GM19193 (cell line): ENCODE data around the gene YTHDF1.

ENCODE experiments used
- POLR2A ChIP-seq: IDR thresholded peaks from 4 replicates; pipeline ENCODE4 v1.6.1; 2011; ENCODE audit not compliant: insufficient read depth, insufficient read length; ENCODE audit errors: extremely low read depth

YTHDF1 gene

DNA sequence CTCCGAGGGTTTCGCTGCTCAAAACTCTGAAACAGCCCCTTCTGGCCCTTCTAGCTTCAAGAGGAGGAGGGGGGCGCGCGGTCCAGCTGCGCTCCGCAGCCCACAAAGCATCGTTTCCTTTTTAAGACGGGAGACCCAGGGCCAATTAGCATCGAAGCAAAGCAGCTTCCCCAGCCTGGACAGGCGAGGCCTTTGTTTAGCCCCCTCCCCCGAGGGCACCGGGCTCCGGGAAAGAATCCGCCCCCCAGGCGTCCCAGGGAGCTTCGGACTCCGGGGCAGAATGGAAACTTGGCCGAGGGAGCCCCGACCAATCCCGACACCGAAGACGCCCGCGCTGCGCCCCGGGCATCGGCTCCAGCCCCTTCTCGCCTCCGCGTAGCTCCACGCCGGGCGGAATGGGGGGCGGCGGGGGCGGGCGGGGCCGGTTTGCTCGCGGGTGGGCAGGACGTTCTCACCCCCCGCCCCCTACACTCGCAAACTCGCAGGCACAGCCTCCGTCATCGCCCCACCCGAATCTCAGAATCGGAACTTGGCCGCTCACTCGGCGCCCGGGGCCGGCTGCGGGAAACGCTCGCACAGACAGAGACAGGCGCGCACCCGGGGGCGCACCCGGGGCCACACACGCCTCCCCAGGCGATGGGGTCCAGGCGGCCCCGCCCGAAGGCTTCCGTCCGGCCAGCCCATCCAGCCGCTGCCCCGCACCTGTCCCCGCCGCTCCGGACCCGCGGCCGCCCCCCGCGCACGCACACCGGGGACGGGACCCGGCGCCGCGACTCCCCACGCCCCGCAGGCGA is 37.7 kb upstream of the YTHDF1 start:
- TF ChIP-seq POLR2A, result no peak

DNA sequence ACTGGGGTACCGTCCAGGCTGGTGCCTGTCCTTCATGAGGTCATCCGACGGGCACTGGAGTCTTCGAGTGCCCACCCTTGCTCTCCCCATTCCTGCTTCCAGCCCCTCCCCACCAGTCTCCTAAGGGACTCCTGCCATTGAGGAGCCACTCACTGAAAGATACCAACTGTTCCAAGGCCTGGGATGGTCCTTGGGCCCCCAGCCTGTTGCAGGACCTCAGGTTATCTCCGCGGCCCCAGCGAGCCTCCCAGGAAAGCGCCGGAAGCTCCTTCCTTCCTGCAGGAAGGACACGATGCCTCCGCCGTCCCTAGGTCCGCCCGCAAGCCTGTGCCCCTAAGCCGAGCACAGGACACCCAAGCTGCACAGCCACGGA is 37.1 kb upstream of the YTHDF1 start:
- TF ChIP-seq POLR2A, result no peak

DNA sequence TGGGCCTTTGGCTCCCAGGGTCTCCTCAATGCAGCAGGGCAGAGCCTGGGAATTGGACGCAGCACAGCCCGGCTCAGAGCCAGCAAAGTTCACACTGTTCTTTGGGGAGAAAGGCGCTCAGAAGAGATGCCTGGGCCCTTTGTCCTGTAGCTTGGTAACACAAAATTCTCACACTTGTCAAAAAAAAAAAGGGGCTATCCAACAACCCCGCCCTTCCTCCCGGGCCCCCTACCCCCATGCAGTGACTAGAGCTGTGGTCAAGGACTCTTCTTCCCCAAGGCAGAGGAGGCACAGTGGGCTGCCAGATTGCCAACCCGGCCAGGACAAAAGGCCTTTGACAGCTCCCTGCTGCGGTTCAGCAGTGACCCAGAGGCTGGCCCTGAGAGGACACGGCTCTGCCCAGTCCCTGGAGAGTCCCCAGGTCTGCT is 36.4 kb upstream of the YTHDF1 start:
- TF ChIP-seq POLR2A, result no peak

DNA sequence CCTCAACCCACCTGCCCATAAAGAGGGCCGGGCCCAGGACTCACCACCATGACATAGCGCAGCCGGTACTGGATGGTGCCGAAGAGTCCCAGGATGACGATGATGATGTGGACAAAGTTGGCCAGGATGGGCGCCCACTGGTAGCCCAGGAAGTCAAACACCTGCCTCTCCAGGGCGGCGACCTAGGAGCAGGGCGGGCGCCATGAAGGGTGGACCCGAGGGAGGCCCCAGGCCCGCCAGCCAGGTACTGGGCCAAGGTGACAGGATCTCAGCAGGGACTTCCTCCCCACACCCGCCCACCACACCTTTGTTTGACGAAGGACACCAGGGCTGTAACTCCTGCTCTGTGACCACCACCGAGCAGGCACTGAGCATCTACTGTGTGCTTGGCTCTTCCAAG is 34.0 kb upstream of the YTHDF1 start:
- TF ChIP-seq POLR2A, result no peak

DNA sequence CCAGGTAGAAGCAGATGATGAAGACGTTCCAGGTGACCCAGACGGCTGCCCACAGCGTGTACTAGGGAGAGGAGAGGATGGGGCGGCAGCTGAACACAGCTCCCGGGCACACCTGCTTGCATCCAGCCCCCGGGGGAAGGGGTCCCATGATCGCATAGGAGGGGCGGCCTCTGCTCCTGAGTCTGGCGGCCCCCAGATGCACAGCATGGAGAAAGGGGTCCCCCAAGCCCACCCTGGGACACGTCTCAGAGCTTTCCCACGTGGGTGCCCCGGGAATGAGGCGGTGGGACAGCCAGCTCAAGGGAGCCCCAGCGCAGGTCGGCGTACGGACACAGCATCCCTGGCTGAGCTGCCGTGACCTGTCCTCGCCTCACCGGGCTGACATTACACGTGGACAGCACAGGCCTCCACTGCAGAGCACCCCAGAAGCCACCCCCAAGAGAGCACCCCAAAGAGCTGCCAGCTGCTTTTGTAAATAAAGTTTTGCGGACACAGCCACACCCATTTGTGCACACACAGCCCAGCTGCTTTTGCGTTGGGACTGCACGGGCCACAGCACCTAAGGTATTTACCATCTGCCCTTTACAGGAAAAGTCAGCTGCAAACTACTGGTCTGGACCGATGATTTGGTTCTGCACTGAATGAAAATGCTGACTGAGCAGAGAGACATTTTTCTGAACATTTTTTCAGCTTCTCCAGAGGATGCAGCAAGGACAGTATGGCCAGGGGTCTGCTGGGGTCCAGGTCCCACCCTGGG is 33.1 kb upstream of the YTHDF1 start:
- TF ChIP-seq POLR2A, result no peak

DNA sequence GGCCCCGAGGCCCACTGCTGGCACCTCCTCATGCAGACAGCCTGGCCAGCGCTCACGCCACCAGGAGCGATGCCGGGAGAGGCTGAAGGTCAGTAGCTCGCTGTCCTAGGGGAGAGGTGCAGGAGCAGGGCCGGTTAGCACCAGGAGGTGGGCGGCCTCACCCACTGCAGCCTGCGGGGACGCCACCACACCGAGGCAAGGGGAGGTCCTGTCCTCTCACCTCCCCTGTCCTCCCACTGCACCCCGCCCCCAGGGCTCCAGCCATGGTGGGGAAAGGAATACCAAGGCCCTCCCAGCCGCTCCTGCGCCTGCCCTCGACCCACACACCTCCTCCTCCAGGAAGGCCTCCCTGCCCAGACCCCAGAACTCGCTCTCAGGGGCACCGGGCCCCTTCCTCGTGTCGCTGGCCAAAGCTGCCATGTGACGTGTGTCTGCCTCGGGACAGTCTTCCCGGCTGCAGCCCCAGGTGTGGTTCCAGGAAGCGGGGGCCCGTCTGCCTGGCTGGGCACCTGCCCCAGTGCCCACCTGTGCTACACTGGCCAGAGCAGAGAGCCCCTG is 31.8 kb upstream of the YTHDF1 start:
- TF ChIP-seq POLR2A, result no peak

DNA sequence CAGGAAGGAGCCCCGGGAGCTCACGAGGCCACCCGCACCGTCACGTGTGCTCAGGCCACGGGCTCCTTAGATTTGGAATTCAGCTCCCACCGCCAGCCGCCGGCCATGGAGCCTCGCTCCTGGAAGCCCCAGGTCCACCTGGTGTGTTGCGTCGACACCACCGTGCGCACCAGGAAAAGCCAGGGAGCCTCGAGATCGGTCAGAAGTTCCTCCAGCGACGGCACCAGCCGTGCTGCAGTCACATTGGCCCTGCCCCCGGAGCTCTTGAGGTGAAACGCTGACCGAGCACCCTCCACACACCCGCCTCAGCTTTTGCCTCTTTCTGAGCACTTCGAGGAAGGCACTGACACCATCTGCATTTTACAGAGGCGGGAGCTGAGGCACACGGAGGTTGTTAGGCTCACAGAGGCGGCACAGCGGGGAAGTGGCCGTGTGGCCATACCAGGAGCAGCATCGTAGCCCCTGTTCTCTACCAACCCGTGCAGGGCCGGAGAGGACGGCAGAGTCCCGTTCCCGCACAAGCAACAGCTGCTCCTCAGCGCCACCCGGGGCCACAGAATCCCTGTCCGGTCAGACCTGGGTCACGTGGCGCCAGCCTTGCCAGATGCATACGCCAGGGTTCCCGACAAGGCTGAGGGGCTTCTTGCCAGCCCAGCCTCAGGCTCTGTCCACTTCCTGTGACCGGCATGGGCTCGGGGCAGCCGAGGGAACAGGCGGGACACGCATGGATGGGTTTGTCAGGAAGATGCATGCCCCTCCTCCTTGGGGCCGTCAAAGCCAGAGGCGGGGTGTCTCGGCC is 30.8 kb upstream of the YTHDF1 start:
- TF ChIP-seq POLR2A, result no peak

DNA sequence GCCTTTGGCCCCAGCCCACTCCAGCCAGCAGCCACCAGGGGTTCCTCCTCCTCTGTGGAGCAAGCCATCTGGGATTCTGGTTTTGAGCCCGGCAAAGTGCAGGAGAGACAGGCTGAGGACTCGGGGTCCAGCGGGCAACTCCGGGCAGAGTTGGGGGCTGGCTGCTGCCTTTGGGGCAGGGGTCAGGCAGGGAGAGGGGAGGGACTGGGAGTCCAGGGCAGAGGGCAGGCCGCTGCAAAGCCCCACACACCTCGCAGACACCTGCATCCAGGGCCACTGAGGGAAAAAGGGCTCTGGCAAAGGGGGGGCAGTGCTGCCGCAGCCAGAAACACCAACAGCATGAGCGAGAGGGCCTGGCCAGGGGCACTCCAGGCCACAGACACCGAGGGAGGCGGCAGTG is 28.5 kb upstream of the YTHDF1 start:
- no peak for TF ChIP-seq POLR2A

DNA sequence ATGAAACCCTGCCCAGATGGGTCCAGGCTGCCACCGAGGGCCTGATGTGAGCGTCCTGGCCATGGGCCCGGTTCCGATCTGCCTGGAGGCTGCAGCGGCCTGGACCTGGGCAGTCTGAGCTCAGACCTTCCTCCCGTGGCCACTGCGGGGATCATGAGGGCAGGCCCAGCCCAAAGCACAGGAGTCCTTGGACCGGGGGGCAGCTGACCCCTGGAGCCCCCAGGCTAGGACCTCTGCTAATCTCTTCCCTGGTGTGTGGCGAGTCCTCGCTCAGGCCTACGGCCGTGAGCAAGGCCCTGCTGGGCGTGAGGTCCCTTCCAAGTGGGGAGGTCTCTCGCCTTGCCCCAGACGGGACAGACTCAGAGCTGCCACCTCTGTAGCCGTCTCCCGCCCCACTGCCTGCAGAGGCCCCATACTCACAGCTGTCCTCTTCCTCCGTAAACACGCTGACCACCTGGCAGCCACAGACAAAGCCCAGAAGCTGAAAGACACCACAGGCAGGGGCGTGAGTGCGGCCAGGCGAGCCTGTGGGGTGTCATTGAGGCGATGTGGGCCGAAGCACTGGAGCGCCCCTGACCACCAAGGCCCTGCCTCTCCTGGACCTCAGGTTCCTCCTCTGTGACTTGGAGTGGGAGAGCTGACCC is 27.8 kb upstream of the YTHDF1 start:
- TF ChIP-seq POLR2A, result no peak

DNA sequence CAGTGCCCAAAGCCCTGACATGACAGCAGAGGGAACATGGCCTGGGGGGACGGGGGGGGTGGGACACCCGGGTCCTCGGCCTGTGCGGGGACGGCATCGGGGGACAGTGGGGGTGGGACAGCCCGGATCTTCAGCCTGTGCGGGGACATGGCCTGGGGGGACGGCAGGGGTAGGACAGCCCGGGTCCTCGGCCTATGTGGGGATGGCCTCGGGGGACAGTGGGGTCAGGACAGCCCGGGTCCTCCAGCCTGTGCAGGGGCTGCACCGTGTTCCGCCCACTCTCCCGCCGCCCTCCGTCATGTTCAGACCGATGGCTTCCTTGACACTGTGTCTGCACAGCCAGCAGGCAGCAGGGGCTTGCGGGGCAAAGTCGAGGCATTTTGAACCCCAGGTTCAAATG is 26.8 kb upstream of the YTHDF1 start:
- TF ChIP-seq POLR2A, result no peak

DNA sequence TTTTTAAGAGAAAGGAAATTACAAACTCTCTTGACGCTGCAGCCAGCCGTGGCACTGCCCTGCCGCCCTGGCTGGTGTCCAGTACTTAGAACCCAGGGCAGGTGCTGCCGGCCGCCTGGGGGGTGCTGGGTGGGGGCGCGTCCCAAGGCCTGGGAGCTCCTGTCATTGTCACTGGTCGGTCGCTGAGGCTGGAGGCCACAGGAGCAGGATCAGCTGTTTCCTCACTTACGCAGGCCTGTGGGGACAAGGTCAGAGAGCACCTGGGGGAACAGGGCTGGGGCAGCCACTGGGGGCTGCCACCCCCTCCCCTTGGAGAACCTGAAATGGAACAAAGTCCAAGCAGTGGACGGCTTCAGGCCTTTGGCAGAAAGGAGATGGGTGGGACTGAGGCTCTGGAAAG is 25.3 kb upstream of the YTHDF1 start:
- TF ChIP-seq POLR2A, result no peak

DNA sequence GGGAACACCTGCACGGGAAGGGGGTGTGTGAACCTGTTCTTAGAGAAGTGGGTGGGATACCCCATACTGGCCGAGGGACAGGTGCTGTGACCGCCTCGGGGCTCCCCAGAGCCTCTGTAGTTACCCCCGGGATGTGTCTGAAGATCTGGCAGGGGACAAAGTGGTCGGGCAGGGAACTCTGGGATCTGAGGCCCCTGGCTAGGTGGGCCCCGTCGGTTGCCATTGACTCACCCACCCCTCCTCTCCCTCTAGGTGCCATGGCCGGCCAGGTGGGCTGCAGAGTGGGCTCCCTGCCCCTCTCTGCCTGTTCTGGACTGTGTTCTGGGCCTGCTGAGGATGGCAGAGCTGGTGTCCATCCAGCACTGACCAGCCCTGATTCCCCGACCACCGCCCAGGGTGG is 24.1 kb upstream of the YTHDF1 start:
- no peak for TF ChIP-seq POLR2A

DNA sequence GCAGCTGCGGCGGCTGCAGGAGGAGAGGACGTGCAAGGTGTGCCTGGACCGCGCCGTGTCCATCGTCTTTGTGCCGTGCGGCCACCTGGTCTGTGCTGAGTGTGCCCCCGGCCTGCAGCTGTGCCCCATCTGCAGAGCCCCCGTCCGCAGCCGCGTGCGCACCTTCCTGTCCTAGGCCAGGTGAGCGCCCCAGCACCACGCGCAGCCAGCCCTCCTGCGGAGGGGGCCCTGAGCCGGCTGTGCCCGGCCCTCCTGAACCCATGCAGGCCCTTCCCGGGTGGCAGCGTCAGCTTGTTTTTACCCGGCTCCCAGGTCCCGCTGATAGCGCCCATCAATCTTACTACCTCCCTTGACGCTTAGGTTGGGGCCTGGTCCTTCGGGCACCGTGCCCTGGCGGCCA is 23.5 kb upstream of the YTHDF1 start:
- TF ChIP-seq POLR2A, result no peak

DNA sequence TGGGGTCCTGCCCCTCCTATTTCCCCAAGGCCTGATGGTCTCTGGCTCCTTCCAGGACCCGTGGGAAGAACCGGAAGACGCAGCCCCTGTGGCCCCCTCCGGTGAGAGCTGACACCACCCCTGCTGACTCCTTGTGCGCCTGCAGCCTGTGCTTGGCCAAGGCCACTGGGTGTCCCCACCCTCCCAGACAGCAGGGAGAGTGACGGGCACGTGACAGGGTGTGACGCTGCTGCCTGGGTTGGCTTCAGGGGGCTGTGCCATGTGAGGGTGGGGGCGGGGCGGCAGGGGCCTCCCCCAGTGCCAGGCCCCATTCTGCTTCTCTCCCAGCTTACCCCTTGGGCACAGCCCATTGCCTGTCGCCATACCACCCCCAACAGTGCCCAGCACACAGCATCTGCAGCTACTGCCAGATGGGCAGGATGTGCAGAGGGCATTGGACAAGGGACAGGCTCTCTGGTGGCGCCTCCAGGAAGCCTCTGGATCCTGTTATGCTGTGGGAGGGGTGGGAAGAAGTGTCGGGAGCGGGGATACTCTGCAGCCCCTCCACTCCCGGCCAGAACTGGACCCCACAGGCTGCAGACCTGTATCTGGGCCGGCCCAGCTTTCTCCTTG is 22.7 kb upstream of the YTHDF1 start:
- no peak for TF ChIP-seq POLR2A
